ACHN (cell line): ENCODE measurements around the gene RBX1.
"Not testable (repeated sequence)": the region's sequence is repeated elsewhere in the genome, so short reads cannot be mapped to it uniquely, and the experiment has no call there.

Source experiments
- DNase-seq: peaks from one replicate; pipeline ENCODE4 v3.0.0-alpha.2; 2015
- in situ Hi-C: cut with HindIII; loops from 2 replicates; pipeline ENCODE4 v1.10.0; 2017; ENCODE audit warnings: low sequenced_read_pairs, low pct_ligation_motif_present, low pct_unique_long_range_greater_than_20kb

Gene RBX1

DNA sequence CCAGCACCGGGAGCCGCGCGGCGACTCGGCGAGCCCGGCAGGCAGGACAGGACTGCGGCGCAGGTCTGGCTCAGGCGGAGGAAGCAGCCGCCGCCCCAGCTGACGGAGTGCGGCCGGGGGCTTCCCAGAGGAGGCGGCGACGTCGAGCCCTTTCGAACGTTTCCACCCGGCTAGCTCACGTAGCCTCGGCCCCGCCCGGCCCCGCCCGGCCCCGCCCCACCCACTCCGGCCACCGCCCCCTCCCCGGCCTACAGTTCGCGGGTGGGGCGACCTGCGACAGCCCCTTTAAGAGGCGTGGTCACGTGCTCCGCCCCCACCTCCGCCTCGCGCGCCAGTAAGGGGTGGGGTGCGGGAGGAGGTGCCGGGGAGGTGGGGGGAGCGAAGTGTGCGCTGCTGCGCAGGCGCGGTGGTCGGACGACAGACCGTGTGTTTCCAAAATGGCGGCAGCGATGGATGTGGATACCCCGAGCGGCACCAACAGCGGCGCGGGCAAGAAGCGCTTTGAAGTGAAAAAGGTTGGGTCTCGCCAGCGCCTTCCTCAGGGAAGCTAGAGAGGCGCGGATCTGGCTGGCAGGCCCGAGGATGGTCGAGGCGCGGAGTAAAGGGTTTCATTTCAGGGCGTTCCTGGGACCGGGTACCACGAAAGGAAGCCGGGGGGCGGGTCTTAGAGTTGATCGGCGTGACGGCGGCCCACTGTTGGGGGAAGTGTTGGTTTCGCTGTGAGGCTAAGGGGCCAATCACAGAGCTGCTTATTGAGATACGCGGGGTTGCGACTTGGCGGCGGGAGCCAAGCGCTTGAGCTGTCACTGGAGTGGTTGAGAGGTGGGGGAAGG lies at the start of gene RBX1:
TSS of gene RBX1 (plus strand) at position 417 of the 833 bp plus-strand sequence. CDS start at position 438, 21 bp downstream.
- DNase-seq = peak; percentile 95
- in situ Hi-C loops = no loop called here

DNA sequence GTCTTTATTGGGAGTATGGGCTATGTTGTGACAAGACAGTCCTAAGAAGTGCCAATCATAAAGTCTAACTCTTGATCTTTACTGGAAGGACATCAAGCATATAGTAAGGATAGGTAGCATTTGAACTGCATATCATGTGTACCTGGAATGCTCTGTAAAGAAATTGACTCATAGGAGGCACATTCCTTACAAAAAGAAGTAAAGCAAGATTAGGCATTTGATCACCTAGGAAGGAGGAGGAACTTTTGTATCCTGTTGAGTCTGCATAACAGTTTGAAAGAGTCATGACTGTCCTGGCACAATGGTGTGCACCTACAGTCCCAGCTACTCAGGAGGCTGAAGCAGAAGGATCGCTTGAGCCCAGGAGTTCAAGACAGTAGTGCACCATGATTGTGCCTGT lies 47.1 kb upstream of the RBX1 start:
- in situ Hi-C loops = no loop called here
- DNase-seq = no peak

DNA sequence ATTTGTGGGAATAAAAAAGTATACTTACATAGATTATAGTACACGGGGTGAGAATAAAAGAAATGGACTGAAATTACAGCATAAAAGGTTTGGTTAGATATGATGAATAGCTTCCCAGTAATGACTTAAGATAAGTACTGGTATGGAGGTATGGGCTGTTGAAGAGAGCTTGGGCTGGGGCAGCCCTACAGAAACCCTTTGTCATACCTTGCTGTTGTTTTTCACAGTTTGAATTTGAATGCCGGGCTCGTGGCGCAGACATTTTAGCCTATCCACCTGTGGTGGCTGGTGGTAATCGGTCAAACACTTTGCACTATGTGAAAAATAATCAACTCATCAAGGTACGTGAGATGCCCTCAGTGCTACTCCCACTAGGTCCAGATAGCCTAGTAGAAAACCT lies 42.3 kb upstream of the RBX1 start:
- in situ Hi-C loops = no loop called here

GRCh38 chr22:40911772-40912171 lies 39.4 kb upstream of the RBX1 start:
- DNase-seq = no peak
- in situ Hi-C loops = no loop called here

More for the DNA sequence above, 42.3 kb upstream of the RBX1 start:
- no peak for DNase-seq

DNA sequence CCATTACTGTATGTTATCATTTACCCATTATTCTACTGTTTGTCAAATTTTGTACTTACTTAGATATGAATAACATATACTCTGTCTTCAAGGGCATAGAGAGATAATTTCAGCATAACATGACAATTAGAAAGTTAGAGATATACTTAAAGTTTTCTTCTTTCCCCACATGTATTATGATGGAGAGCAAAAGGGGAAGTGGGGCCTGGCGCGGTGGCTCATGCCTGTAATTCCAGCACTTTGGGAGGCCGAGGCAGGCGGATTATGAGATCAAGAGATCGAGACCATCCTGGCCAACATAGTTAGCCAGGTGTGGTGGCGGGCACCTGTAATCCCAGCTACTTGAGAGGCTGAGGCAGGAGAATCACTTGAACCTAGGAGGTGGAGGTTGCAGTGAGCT lies 38.2 kb upstream of the RBX1 start:
- in situ Hi-C loops, DNase-seq: not testable (repeated sequence)

GRCh38 chr22:40919446-40919845 lies 31.7 kb upstream of the RBX1 start:
- DNase-seq = no peak
- in situ Hi-C loops = no loop called here

DNA sequence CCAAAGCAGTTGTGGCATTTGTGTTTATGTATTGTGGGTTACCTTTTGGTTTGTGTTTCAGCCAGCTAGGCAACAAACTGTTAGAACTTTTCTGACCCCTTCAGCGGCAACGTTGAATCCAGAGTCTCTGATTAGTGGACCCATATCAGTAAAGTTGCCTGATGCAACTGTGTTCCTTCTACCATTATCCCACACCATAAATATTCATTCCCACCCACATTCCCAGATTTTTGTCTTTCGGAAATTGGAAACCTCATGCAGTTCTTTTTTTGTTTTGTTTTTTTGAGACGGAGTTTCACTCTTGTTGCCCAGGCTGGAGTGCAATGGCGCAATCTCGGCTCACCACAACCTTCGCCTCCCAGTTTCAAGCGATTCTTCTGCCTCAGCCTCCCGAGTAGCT lies 30.7 kb upstream of the RBX1 start:
- DNase-seq = no peak
- in situ Hi-C loops = no loop called here

DNA sequence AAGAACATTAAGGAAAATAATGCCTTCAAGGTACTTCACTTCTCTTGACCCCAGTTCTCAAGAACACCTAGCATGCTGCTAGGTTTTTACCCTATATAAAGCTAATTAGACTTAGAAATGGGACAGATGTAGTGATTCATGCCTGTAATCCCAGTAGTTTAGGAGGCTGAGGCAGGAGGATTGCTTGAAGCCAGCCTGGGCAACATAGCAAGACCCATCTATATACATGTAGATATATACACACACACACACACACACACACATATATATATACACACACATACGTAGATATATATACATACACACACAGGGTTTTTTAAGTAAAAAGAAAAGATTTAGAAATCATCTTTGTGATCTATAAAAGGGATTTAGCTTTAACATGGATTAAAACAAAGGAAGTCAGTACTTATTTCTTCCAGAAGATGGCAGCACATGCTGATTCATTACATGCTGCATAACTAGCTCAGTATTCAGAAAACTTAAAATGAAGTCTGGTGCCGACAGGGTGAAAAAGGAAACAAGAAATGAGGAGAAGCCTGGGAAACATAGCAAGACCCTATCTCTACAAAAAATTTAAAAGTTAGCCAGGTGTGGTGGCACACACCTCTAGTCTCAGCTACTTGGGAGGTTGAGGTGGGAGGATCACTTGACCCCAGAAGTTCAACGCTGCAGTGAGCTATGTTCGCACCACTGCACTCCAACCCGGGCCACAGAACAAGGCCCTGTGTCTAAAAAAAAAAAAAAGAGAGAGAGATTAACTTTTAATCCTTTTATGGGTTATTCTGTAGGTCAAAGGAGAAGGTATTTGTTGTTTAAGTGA lies 28.5 kb upstream of the RBX1 start:
- in situ Hi-C loops = no loop called here
- DNase-seq = peak; percentile 52

DNA sequence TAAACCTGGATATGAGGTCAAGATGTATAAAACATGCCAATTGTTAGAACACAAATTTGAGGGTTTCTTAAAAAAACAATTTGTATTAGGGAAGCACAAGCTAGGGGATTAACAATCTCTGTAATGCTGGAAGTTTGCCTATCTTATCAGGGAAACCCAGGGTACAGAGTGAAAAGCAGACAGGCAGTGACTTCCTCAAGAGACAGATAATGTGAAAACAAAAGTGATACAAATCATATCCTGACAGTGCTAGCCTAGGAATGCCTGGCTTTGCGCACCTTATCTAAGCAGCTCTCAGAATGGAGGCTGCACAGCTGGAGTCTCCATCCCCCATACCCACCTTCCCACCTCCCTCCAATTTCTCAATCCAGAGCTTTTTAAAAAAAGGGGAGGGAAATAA lies 22.5 kb upstream of the RBX1 start:
- DNase-seq = no peak
- in situ Hi-C loops = no loop called here

- in situ Hi-C loops = no loop called here
- DNase-seq = no peak
These were observed 18.8 kb upstream of the RBX1 start for GRCh38 chr22:40932396-40932795.

GRCh38 chr22:40939202-40939601 lies 12.0 kb upstream of the RBX1 start:
- in situ Hi-C loops = no loop called here
- DNase-seq = no peak

DNA sequence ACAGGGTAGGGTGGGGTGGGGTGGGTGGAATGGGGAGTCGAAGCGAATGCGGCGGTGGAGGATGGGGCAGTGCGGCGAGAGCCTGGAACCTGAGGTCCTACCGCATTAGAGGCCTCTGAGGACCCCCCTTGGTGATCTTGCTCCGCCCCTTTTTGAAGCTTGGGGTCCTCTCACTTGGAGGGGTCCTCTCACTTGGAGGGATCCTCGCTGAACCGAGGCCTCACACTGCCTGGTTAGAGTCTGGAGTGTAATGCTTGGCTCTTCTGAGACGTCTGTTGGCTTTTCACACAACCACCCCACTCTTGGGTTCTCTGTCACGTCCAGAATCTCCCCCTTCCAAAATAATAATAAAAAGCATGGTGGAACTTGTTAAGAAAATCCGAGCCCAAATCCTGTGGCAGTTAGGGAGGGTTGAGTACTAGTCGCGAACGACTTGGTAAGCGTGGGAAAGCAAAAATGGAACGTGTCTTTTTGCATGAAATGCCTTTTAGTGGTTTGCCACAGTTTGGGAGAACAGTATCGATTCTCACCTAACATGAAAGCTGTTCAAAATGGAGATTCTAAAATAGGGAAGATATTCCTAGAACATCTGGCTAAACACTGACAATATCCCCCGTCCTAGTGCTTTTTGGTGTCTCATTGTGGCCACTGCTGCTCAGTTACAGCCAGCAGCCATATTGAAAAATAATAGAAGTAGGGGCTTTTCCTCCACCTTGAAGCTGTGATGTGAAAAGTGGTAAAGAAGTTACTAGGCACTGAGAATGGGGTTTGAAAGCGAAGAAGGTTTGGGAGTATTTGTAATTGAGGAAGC lies 822 bp downstream of the RBX1 start:
- DNase-seq = peak; percentile 9
- in situ Hi-C loops = no loop called here

GRCh38 chr22:40953471-40953870 lies 2.3 kb downstream of the RBX1 start:
- in situ Hi-C loops = no loop called here
- no peak for DNase-seq

GRCh38 chr22:40954113-40954512 lies 2.9 kb downstream of the RBX1 start:
- in situ Hi-C loops = no loop called here

DNA sequence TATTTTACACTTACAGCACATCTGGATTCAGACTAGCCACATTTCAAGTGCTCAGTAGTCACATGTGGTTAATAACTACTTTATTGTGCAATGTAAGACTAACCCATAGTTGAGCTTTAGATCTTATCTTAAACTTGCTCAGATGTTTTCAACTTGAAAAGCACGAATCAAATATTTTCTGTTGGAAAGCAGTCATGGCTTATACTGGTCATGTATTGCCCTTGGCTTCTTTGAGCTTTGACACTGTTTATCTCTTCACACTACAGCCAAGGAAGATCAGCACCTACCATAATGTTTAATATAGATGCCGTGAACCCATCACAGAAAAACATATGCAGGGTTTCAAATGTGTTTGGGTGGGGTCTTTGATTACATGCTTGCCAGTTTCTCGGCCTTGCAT lies 4.4 kb downstream of the RBX1 start:
- no peak for DNase-seq
- in situ Hi-C loops = no loop called here

More at GRCh38 chr22:40954113-40954512, 2.9 kb downstream of the RBX1 start:
- DNase-seq = no peak

GRCh38 chr22:40957601-40958000 lies 6.4 kb downstream of the RBX1 start:
- no peak for DNase-seq

GRCh38 chr22:40958299-40958698 lies 7.1 kb downstream of the RBX1 start:
- in situ Hi-C loops = no loop called here
- DNase-seq = no peak

More at GRCh38 chr22:40957601-40958000, 6.4 kb downstream of the RBX1 start:
- in situ Hi-C loops = no loop called here

DNA sequence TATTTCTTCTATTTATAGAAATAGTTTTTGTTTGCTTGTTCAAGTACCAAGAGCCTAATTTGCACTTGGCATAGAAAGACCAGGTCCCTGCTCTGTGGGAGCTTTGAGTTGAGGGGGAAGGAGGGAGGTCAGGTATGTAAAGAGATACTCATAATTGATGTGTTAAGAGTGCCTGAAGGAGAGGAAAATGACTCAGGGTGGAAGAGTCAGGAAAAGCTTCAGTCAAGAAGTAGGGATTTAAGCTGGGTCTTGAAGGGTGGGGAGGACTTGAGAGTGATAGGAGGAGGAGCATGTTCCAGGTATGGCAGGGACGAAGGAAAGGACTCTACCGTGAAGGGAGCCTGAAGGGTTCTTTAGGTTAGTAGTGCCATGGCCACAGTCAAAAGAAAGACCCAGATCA lies 9.0 kb downstream of the RBX1 start:
- in situ Hi-C loops = no loop called here
- DNase-seq = no peak
